ENCODE measurements around the gene SEMA5A. TPM values are rescaled to one million over a fixed set of nuclear protein-coding genes. Genes with fewer than 3 reads are reported as not detected.

SEMA5A gene
- polyA plus RNA-seq, 1 donor from 2014 or later = not detected

DNA sequence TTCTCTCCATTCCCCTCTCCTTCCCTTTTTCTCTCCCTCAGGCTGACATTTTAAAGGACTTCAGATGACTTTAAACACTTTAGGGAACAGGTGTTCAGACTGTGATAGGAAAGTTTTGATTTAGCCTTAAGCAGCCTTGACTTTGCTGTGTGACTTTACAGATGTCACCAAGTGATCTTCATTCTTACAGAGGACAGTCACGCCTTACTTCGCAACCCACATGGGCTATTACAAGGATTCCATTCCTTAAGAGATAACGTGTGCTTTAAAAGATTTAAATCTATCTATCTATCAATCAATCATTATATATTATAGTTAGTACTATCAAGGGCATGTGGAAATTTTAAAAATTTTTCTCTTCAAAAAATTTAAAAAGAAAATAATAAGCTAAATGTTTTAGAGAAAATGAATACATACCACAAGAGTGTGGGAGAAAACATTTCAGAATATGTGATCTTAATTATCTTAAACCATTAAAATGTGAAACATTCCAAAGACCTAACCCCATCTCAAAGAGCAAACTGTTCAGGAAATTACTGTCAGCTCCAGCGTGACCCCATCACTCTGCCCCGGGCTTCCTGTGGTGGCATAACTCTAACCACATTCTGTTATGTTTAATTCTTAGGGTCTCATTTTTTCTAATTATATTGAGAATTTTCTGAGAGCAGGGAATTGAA lies 530.5 kb downstream of the SEMA5A start:
- H3K27ac Mint-ChIP-seq = no peak overlapping the region
- no peak overlapping the region for H3K4me3 Mint-ChIP-seq
- no peaks in the 10 kb centered on the region for H3K36me3 Mint-ChIP-seq
- H3K27me3 Mint-ChIP-seq = no peaks in the 10 kb centered on the region
- peaks cover 0 to 6% (median 0%) of the 10 kb centered on the region in 3 donors for H3K9me3 Mint-ChIP-seq
- H3K4me1 Mint-ChIP-seq = no peaks in the 10 kb centered on the region

GRCh38 chr5:9013147-9013546 lies 532.7 kb downstream of the SEMA5A start:
- Mint-ChIP-seq H3K27me3 (peaks cover 5% of the 10 kb centered on the region), H3K27ac (no peak overlapping the region), H3K36me3 (no peaks in the 10 kb centered on the region), H3K4me3 (no peak overlapping the region), H3K4me1 (no peaks in the 10 kb centered on the region), H3K9me3 (peaks cover 0 to 5% (median 5%) of the 10 kb centered on the region in 3 donors)

DNA sequence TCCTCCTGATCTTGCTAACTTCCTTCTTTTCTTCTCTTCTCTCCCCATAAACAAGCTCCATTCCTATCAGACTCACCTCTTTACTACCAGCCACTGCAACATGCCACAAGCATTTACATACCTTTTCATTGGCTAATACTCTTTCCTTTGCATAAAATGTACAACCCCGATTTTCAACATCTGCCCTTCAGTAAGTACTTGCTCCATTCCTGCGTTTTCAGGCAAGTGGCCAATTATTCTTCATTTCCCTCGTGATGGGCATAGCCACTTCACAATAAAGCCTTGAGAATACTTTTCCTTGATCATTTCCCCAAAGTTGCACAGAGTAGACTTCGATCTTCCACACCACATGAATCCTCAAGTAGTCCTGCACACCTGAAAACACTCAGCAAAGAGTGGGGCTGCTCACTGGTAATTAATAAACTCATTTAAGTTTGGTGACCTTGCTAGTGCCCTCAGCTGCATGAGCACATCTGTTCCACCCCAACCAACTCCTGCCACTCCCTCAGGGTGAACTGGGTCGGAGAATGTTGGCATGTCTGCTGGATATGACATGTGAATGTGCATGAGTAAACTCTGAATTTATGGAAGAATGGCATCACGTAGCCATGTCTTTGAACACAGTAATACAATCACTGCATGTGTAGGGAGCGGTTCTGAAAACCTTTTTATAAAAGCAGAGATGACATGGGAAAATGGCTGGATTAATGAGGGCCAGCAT lies 535.8 kb downstream of the SEMA5A start:
- peaks cover 0 to 10% (median 5%) of the 10 kb centered on the region in 3 donors for H3K9me3 Mint-ChIP-seq
- no peak overlapping the region for H3K4me3 Mint-ChIP-seq
- no peaks in the 10 kb centered on the region for H3K4me1 Mint-ChIP-seq
- H3K36me3 Mint-ChIP-seq = no peaks in the 10 kb centered on the region
- H3K27me3 Mint-ChIP-seq = peaks cover 5% of the 10 kb centered on the region
- H3K27ac Mint-ChIP-seq = no peak overlapping the region

DNA sequence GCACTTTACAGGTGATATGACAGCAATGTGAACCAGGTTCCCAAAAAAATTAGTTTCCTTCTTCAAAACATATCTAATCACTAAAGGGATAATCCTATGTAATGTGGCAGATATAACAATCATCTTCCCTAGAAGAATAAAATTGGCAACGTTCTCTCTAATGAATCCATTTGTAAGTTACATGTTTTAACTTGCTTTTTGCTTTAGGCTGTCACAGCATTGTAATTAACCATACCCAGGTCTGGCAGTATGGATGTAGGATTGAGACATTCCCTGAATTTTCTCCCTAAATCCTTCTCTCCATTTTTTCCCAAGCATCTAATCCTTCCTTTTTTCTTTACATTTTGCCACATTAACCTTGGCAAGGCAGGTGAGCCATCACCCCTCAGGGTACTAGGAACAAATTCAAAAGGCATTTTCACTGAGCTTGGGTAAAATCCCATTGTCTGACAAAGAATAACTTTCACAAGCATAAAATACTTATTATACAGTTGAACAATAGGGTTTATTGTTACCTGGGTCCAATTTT lies 548.3 kb downstream of the SEMA5A start:
- H3K4me3 Mint-ChIP-seq = peak overlapping the region in 1 of 4 donors; percentile 3
- H3K4me1 Mint-ChIP-seq = no peaks in the 10 kb centered on the region
- H3K27ac Mint-ChIP-seq = no peak overlapping the region
- H3K36me3 Mint-ChIP-seq = no peaks in the 10 kb centered on the region
- H3K27me3 Mint-ChIP-seq = no peaks in the 10 kb centered on the region
- peaks cover 1 to 10% (median 4%) of the 10 kb centered on the region in 3 donors for H3K9me3 Mint-ChIP-seq

GRCh38 chr5:8993031-8993430 lies 552.8 kb downstream of the SEMA5A start:
- no peaks in the 10 kb centered on the region for H3K4me1 Mint-ChIP-seq

More at GRCh38 chr5:8993031-8993430, 552.8 kb downstream of the SEMA5A start:
- Mint-ChIP-seq H3K27ac (no peak overlapping the region), H3K27me3 (no peaks in the 10 kb centered on the region), H3K4me3 (no peak overlapping the region), H3K36me3 (no peaks in the 10 kb centered on the region), H3K9me3 (peaks cover 1 to 10% (median 3%) of the 10 kb centered on the region in 3 donors)

Other genes starting within 250 kb of the SEMA5A start
- gene TAS2R1, start 84.3 kb upstream of the SEMA5A start, polyA plus RNA-seq = not detected

All from IgD-negative memory B cell (primary cell).